AG08396 (cell line): Measurements from ENCODE around the gene CHMP6.

Experiments
- DNase-seq: peaks from one replicate; pipeline ENCODE4 v3.0.0; 2012; ENCODE audit warnings: low spot score, mixed read lengths

The CHMP6 gene

GRCh38 chr17:80956321-80957190 is 35.1 kb upstream of the CHMP6 start:
- DNase-seq, result no peak

DNA sequence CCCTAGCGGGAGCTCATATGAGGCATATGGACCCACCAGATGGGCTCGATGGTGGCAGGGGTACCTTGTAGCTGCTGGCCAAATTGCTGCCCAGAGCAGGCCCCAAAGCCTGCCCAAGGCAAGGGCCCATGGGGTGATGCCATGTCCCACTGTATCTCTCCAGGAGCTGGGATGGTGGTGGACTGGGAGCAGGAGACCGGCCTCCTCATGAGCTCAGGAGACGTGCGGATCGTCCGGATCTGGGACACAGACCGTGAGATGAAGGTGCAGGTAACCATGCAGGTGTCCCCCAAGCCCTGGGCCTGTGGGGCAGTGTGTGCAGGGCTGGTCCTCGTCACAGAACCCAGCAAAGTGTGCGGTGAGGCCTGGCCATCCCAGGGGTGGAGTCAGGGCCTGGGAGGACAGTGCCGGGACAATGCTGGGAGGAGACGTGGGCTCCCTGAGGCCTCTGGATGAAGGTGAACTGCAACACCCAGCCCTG is 34.1 kb upstream of the CHMP6 start:
- DNase-seq, result no peak

- DNase-seq, result peak; percentile 87
Measured at GRCh38 chr17:80959330-80960036, 32.2 kb upstream of the CHMP6 start.

DNA sequence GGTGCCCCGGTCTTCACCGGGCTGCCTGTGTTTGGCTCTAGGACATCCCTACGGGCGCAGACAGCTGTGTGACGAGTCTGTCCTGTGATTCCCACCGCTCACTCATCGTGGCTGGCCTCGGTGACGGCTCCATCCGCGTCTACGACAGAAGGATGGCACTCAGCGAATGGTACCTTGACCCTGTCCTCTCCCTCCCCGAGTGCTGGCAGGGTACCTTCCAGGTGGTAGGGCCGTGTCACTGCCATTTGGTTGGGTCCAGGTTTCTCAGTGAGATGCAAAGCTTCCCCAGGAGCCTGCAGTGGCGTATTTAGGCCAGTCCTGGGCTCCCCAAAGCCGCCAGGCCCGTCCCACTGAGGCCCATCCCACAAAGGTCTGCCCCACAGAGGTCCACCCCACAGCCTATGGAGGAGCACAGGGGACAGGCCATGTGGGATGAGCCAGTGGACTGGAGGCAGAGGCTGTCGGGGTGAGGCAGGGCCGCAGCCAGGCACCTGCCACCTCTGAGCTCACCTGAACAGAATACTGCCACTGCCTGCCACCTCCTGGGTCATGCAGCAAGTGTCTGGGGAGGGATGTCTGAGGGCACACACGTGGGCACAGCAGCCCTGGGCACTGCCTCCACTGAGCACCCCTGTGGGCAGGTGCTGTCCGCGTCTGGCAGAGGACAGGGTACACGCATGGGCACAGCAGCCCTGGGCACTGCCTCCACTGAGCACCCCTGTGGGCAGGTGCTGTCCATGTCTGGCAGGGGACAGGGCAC is 31.4 kb upstream of the CHMP6 start:
- DNase-seq, result no peak

DNA sequence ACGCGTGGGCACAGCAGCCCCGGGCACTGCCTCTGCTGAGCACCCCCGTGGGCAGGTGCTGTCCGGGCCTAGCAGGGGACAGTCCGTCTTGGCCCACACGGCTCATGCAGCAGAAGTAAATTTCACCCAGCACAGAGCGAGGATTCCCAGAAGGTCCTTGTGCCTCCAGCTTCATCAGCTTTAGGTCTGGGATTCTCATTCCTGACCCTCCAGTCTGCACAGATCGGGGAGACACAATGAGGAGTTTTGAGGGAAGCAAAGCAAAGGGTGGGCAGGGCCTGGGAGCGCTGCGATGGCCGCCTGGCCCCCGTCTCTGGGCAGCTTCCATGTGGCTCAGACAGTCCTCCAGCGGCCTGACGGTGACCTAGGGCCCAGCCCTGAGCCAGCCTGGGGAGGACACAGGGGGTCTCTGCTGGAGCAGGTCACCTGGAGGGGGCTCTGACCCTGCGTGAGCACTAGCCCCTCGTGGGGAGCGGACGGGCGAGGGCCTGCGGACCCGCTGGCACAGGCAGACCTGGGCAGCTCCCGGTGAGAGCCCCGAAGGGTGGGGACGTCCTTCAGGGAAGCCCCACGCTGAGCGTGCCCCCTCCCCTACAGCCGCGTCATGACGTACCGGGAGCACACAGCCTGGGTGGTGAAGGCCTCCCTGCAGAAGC is 30.7 kb upstream of the CHMP6 start:
- no peak for DNase-seq

GRCh38 chr17:80961541-80962330 is 29.9 kb upstream of the CHMP6 start:
- no peak for DNase-seq

- DNase-seq, result no peak
Measured at GRCh38 chr17:80962356-80963329, 29.0 kb upstream of the CHMP6 start.

DNA sequence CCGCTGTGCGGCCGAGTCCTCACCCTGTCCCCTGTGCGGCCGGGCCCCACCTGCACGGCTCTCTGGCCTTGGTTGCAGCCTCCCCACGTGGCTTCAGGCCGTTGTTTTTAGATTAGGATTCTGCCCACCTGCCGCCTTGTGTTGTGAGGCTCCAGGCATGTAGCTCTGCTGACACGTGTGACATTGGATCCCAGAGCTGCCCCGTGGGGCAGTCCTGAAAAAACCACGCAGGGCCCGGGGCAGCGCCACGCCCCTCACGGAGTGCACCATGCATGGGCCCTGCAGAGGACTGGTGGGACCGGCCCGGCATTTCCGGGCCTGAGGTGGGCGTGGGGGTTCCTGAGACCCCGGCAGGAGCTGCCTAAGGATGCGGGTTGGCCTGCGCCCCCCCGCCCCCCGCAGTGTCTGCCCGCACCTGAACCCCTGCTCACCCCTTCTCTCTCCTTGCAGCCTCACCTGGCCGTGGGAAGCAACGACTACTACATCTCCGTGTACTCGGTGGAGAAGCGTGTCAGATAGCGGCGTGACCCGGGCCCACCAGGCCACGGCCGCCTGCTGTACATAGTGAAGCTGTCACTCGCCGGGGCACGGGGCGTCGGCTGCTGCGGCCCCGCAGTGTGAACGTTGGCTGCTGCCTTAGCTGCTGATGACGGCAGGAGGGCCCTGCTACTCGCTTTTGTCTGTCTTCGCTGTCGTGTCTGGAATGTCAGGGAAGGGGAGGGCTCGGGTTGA is 27.7 kb upstream of the CHMP6 start:
- no peak for DNase-seq

DNA sequence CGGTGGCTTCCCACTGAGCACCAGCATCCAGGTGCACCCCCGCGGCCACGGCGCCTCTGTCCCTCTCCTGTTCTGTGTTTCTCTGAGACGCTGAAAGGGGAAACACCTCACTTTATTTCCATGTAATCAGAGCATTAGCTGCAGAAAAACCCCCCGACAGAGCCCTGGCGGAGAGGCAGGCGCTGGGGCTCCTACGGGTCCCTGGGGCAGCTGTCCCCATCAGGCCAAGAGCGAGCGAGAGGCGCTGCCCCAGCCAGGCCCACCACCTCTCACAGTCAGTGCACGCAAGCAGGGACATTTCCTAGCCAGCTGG is 27.1 kb upstream of the CHMP6 start:
- no peak for DNase-seq

DNA sequence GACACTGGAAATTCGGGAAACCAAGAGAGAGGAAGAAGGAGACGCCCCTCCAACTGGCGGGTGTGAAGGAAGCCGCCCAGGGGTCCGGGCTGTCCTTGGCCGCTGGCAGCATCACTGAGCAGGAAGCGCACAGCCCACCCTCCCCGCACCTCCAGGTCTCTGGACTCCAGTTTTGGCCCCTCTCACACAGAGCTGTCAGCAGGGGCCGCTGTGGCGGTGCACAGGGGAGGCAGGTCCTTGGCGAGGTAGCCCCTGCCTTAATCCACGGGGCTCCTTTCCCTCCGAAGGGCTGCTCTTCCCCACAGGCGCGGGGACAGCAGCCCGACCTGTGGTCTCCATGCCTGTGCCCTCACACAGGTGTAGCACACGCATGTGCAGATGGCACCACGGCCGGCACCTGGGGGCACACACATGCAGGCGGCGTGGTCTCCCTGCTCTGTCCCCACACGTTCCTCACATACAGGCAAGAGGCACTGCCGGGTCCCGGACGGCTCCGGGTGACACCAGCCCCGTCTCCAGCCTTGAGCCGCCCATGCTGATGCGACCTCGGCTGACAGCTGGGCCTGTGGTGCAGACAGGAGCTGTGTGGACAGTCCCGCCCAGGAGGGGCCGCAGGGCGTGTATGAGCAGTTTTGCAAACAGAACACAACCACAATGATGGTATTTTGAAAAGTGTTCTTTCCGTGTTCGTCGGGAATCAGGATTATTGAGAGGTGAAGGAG is 26.6 kb upstream of the CHMP6 start:
- DNase-seq, result no peak

DNA sequence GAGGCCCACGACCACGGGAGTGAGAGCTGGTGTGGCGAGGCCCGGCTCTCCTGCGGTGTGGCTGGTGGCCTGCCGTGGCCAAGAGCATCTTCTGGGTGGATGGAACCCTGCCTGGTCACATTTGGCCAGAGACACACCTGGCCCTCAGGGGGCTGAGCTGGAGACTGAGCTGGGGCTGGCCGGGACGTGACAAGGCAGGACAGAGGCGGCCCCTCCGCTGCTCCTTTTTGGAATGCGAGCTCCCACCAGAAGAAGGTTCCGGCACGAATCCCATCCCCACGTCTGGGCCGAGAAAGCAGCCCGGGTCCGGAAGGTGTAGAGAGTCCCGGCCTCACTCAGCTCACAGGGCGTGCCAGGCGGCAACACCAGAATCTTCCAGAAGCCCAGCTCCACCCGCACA is 26.0 kb upstream of the CHMP6 start:
- no peak for DNase-seq

DNA sequence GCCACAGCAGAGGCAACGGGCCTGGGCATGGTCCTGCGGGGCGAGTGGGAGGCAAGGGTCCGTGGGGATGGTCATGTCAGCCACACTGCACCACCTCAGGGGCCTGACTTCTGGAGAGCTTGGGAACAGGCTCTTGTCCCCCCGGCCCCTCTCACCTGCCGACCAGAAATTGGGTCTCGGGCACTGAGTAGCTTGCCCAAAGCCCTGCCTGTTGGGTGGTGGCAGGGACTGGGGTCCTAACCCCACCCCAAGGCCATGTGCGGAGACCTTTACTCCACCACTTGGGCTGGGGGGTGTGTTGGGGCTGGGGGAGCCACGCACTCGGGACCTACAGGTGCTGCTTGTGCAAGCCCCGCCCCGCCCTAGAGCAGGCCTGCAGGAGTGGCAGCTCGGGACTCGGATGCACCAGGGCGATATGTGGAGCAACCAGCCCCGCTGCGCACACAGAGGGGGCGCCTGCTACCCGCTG is 24.2 kb upstream of the CHMP6 start:
- no peak for DNase-seq

- peak; percentile 90 for DNase-seq
Measured at GRCh38 chr17:80968602-80969029, 23.0 kb upstream of the CHMP6 start.

- DNase-seq, result no peak
Measured at GRCh38 chr17:80969030-80969673, 22.5 kb upstream of the CHMP6 start.

DNA sequence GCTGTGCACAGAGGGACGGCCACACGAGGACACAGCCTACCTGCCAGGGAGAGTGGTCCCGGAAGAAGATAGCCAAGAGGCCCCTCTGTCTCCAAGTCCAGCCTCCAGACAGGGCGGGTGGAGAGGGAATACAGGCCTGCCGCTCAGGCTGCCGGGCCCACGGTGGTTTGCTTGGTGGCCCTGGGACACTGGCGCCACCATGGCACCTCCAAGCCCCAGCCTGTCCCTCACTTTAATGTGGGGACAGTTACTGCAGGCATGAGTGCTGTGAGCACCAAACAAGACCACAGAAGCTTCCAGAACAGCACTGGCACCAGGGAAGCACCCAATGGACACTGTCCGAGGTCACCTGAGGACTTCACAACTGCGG is 22.0 kb upstream of the CHMP6 start:
- DNase-seq, result no peak

DNA sequence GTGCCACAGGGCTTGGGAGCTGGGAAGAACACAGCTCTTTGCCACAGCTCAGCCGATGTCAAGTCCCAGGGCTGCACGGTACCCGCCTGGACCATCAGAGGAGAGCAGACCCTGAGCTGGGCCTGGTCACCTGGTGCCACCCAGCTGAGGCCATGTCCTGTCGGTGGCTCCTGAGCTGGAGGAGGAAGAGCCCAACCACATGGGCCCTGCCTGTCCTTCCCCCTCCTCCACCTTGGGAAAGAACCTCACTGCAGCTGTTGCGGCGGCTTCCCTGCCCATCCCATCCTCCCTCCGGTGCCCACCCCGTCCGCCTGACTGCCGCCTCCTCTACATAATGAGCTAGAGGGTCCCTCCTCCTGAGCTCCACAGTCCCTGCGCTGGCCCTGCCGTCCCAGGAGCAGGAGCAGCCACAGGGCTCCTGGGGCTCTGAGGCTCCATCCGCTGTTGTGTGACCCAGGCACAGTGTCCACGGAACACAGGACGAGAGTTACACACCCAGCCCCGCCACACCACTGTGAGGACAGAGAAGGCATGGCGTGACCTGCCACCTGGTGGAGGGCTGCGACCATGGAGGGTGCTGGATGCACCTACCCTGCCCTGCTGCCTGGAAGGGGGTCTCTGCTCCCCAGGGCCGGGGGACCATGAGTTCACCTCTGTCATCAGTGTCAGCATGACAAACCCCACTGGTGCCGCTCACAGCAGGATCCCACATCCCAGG is 21.4 kb upstream of the CHMP6 start:
- peak; percentile 62 for DNase-seq
